ENCODE results near the gene SNX19. TPM values are rescaled to one million over a fixed set of nuclear protein-coding genes. Genes with fewer than 3 reads are reported as not detected.

SNX19 gene
- total and polyA plus RNA-seq, 2 experiments from 2014 or later, result 5.2 to 30.0 TPM

- ATAC-seq (no peak), DNase-seq (ENCODE audit: low spot score) (no peak)
- Histone ChIP-seq H3K9me2 (ENCODE audit: insufficient read depth) (no peaks in the 10 kb centered on the region), H3F3A (replicated peaks; ENCODE audit: low read depth) (no peaks in the 10 kb centered on the region), H3K27me3 (ENCODE audit: insufficient read depth) (no peaks in the 10 kb centered on the region), H3K4me1 (ENCODE audit: insufficient read depth) (no peaks in the 10 kb centered on the region; the same call in 1 of the 2 replicates), H2AFZ (no peak overlapping the region), H4K20me1 (replicated peaks; ENCODE audit: insufficient read depth) (0 out of 2 replicates have a peak, but pooled peaks cover 3% of the 10 kb centered on the region), H3K79me2 (replicated peaks; ENCODE audit: insufficient read depth) (no peaks in the 10 kb centered on the region), H3K4me3 (no peak overlapping the region), H3K27ac (ENCODE audit: low read depth) (peak overlapping the region; percentile 72; the same call in 1 of the 2 replicates), H3K4me2 (no peak overlapping the region), H3K36me3 (ENCODE audit: insufficient read depth) (no peaks in the 10 kb centered on the region)
- no peak overlapping the region for H3K27ac Mint-ChIP-seq
- TF ChIP-seq ETS1 (IDR thresholded peaks at IDR 0.05) (no peak), STAT1 (IDR thresholded peaks at IDR 0.05; ENCODE audit: unreplicated experiment) (no peak), CTCF (conservative IDR thresholded peaks at IDR 0.05; ENCODE audit: low read depth in 2 of 2) (no peak), JUNB (IDR thresholded peaks at IDR 0.05; ENCODE audit: unreplicated experiment) (no peak), ZNF114 (CRISPR knock-in tag; IDR thresholded peaks at IDR 0.05) (no peak), ZNF462 (CRISPR knock-in tag; IDR thresholded peaks at IDR 0.05) (no peak), EZH2 (IDR thresholded peaks at IDR 0.05; ENCODE audit: low read depth, unreplicated experiment) (no peak), ZNF331 (CRISPR knock-in tag; IDR thresholded peaks at IDR 0.05; ENCODE audit: low read depth) (no peak), EZH2phosphoT487 (IDR thresholded peaks at IDR 0.05; ENCODE audit: unreplicated experiment) (no peak)
- no peaks in the 10 kb centered on the region for H3K36me3 Mint-ChIP-seq (ENCODE audit: low read depth)
- H3K27me3 Mint-ChIP-seq (ENCODE audit: insufficient read depth, low read depth, poor library complexity), result peaks cover 16% of the 10 kb centered on the region
- no peak overlapping the region for H3K4me3 Mint-ChIP-seq
- H3K9me3 Mint-ChIP-seq, result no peaks in the 10 kb centered on the region
- H3K4me1 Mint-ChIP-seq, result peaks cover 16% of the 10 kb centered on the region
These were observed 50.5 kb downstream of the SNX19 start for GRCh38 chr11:130865774-130866114.

Measured in GM23338 (cell line).